Omental fat pad (tissue), 4 donors: ENCODE measurements around the gene TIMM50. TPM values are rescaled to one million over a fixed set of nuclear protein-coding genes. Genes with fewer than 3 reads are reported as not detected.

Experiments
- ATAC-seq: fragments of 150-250 bp; one replicate; pipeline ENCODE4 v1.9.1; 2016; ENCODE audit warnings: mild to moderate bottlenecking, moderate library complexity; ENCODE audit not compliant: low FRiP score
- DNase-seq: peaks from one replicate; pipeline ENCODE4 v3.0.0-alpha.2; 2019; ENCODE audit warnings: low spot score
- CTCF ChIP-seq, 3 donors: fragments of 450-650 bp; IDR thresholded peaks; one replicate each; pipeline ENCODE4 v1.5.1; 2016 to 2017; ENCODE audit warnings: antibody characterized with exemption in 3 of 3, mild to moderate bottlenecking in 3 of 3, moderate library complexity in 2 of 3
- total RNA-seq, 4 donors: library from RNA; depleted of rRNA; stranded (reverse); fragments of >200 nt; gene quantifications; one replicate each; pipeline ENCODE4 v1.1.0, GENCODE V29; 2016

Gene TIMM50
- total RNA-seq, 4 donors from 2014 or later = 36.4 to 65.7 (median 50.3) TPM

GRCh38 chr19:39463403-39463802 lies 17.2 kb upstream of the TIMM50 start:
- TF ChIP-seq CTCF (IDR thresholded peaks at IDR 0.05) = no peak
- no peak for DNase-seq
- no peak for ATAC-seq

GRCh38 chr19:39465956-39466747 lies 14.5 kb upstream of the TIMM50 start:
- no peak for TF ChIP-seq CTCF (IDR thresholded peaks at IDR 0.05)
- no peak for ATAC-seq
- DNase-seq = no peak

GRCh38 chr19:39467941-39468340 lies 12.7 kb upstream of the TIMM50 start:
- no peak for TF ChIP-seq CTCF (IDR thresholded peaks at IDR 0.05)
- no peak for DNase-seq
- ATAC-seq = no peak

GRCh38 chr19:39469036-39469435 lies 11.6 kb upstream of the TIMM50 start:
- no peak for TF ChIP-seq CTCF (IDR thresholded peaks at IDR 0.05)
- ATAC-seq (no peak), DNase-seq (no peak)

- TF ChIP-seq CTCF (IDR thresholded peaks at IDR 0.05) = no peak
- no peak for ATAC-seq
- no peak for DNase-seq
Measured at GRCh38 chr19:39469567-39469966, 11.1 kb upstream of the TIMM50 start.

GRCh38 chr19:39470724-39471339 lies 9.8 kb upstream of the TIMM50 start:
- no peak for TF ChIP-seq CTCF (IDR thresholded peaks at IDR 0.05)
- DNase-seq (no peak), ATAC-seq (no peak)
